MM.1S (cell line): ENCODE data around the gene PRM2.

Experiments used
- DNase-seq: peaks from one replicate; pipeline ENCODE4 v3.0.0-alpha.2; 2015
- H2AFZ ChIP-seq: fragments of 300-600 bp; sonication (generic); 2 replicates; pipeline ENCODE4 v1.6.0; 2016; ENCODE audit warnings: antibody characterized with exemption, low read length
- H3F3A ChIP-seq: fragments of 300-600 bp; sonication (generic); 2 replicates; pipeline ENCODE4 v1.6.1; 2016; ENCODE audit warnings: mild to moderate bottlenecking, antibody characterized with exemption, low read length, moderate library complexity, mixed read lengths; ENCODE audit not compliant: insufficient read depth
- H3K27ac ChIP-seq: fragments of 300-600 bp; sonication (generic); 2 replicates; pipeline ENCODE4 v1.5.1; 2016; ENCODE audit warnings: mild to moderate bottlenecking, low read length
- H3K27me3 ChIP-seq: fragments of 300-600 bp; sonication (generic); replicated peaks from 2 replicates; pipeline ENCODE4 v1.6.0; 2016; ENCODE audit warnings: low read length; ENCODE audit not compliant: insufficient read depth
- H3K36me3 ChIP-seq: fragments of 300-600 bp; sonication (generic); replicated peaks from 2 replicates; pipeline ENCODE4 v1.6.1; 2016; ENCODE audit warnings: mild to moderate bottlenecking, low read length, mixed read lengths; ENCODE audit not compliant: insufficient read depth
- H3K4me1 ChIP-seq: fragments of 300-600 bp; sonication (generic); 2 replicates; pipeline ENCODE4 v1.6.1; 2016; ENCODE audit warnings: low read length, mixed read lengths
- H3K4me2 ChIP-seq: fragments of 300-600 bp; sonication (generic); 2 replicates; pipeline ENCODE4 v1.6.0; 2016; ENCODE audit warnings: low read depth, low read length
- H3K4me3 ChIP-seq: fragments of 300-600 bp; sonication (generic); 2 replicates; pipeline ENCODE4 v1.5.1; 2016; ENCODE audit warnings: low read length, mixed read lengths
- H3K79me2 ChIP-seq: fragments of 300-600 bp; sonication (generic); 2 replicates; pipeline ENCODE4 v1.6.1; 2016; ENCODE audit warnings: mixed run types, low read length, mixed read lengths
- H3K9ac ChIP-seq: fragments of 300-600 bp; sonication (generic); 2 replicates; pipeline ENCODE4 v1.6.1; 2016; ENCODE audit warnings: low read length, mixed read lengths
- H3K9me2 ChIP-seq: fragments of 300-600 bp; sonication (generic); replicated peaks from 2 replicates; pipeline ENCODE4 v1.6.1; 2016; ENCODE audit warnings: mild to moderate bottlenecking, low read length, mixed read lengths; ENCODE audit not compliant: insufficient read depth
- H3K9me3 ChIP-seq: fragments of 300-600 bp; sonication (generic); replicated peaks from 2 replicates; pipeline ENCODE4 v1.6.1; 2016; ENCODE audit warnings: mild to moderate bottlenecking, low read length, mixed read lengths; ENCODE audit not compliant: insufficient read depth
- H4K20me1 ChIP-seq: fragments of 300-600 bp; sonication (generic); 2 replicates; pipeline ENCODE4 v1.6.1; 2016; ENCODE audit warnings: mild to moderate bottlenecking, low read length, moderate library complexity, mixed read lengths; ENCODE audit not compliant: insufficient read depth
- EZH2 ChIP-seq: fragments of 300-600 bp; sonication (generic); optimal IDR thresholded peaks from 2 replicates; pipeline ENCODE3; 2017; ENCODE audit warnings: low read depth, mild to moderate bottlenecking, antibody characterized with exemption, low read length, mixed read lengths
- EZH2phosphoT487 ChIP-seq: fragments of 300-600 bp; sonication (generic); IDR thresholded peaks from 2 replicates; pipeline ENCODE4 v1.6.1; 2018; ENCODE audit warnings: antibody characterized with exemption, low read length
- TF ChIP-seq, protein P1 (sequence below): fragments of 300-600 bp; sonication (generic); IDR thresholded peaks from 2 replicates; pipeline ENCODE4 v1.5.1; 2016; ENCODE audit warnings: antibody characterized with exemption, low read length, mixed read lengths

The PRM2 gene

DNA sequence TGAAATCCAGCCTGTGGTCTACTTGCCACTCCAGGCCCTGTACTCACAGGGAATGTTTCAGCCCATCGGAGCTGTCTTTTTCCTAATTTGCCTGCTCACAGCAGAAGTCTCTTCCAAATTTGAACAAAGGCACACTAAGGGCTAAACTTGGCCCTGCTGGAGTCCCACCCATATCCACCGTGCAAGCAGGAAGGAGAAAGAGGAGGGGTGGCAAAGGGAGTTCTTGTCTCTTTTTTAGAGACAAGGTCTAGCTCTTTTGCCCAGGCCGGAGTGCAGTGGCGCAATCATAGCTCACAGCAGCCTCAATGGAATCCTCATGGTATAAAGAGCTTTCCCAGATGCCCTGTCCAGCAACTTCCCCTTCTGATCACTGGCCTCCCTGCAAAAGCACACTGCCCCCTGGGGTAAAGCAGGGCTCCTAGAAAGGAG, 7.6 kb upstream of the PRM2 start:
- Histone ChIP-seq H3K4me1 (0 out of 2 replicates have a peak, but pooled peaks cover 7% of the 10 kb centered on the region), H3K9ac (no peak overlapping the region)

DNA sequence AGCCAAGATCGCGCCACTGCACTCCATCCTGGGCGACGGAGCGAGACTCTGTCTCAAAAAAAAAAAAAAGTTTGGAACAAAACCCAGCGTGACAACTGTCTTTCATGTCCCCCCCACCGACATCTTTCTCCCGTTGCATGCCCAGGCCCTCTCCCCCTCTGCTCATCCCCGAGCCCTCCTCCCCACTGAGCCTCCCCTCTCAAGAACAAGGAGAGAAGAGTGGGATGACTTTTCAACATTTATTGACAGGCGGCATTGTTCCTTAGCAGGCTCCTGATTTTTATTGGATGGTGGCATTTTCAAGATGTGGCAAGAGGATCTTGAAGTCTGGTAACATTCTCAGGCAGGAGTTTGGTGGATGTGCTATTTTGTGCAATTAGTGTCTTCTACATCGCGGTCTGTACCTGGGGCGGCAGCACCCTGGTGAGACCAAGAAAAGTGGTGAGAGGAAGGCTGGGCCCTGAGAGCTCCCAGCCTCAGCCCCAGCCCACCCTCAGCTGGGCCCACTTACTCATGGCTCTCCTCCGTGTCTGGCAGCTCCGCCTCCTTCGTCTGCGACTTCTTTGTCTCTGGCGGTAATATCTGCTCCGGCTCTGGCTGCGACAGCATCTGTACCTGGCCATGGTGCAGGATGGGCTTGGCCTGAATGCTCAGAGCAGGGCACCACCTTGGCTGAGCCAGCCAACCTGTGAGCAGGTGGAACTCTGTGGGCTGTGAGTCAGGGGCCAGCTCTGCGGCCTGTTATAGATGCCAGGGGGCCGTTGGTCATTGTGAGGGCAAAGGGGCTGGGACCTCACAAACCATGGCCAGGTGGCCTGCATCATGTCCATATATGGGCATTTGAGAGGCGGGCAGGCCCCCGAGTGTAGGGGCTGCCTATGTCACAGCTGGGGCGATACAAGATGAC, 4.6 kb upstream of the PRM2 start, which contains the start of gene PRM1:
Gene PRM1, minus strand, starts transcription at position 715 of the 907 bp plus-strand sequence. Its CDS starts 92 bp downstream, at position 623.
- Histone ChIP-seq H3K4me1 (0 out of 2 replicates have a peak, but pooled peaks cover 7% of the 10 kb centered on the region), H3K27ac (no peak within 1 kb of the TSS), H3K4me2 (no peak within 1 kb of the TSS)

More for the DNA sequence above, 7.6 kb upstream of the PRM2 start:
- Histone ChIP-seq H3K4me3 (no peak overlapping the region), H3K9me2 (no peaks in the 10 kb centered on the region), H3F3A (no peaks in the 10 kb centered on the region), H3K27me3 (0 out of 2 replicates have a peak, but pooled peaks cover 3% of the 10 kb centered on the region), H2AFZ (no peak overlapping the region), H3K27ac (no peak overlapping the region), H3K9me3 (no peaks in the 10 kb centered on the region), H4K20me1 (no peaks in the 10 kb centered on the region), H3K79me2 (no peaks in the 10 kb centered on the region), H3K36me3 (no peaks in the 10 kb centered on the region), H3K4me2 (no peak overlapping the region)
- TF ChIP-seq EZH2phosphoT487 (no peak), EZH2 (no peak)
- TF ChIP-seq, protein P1, sequence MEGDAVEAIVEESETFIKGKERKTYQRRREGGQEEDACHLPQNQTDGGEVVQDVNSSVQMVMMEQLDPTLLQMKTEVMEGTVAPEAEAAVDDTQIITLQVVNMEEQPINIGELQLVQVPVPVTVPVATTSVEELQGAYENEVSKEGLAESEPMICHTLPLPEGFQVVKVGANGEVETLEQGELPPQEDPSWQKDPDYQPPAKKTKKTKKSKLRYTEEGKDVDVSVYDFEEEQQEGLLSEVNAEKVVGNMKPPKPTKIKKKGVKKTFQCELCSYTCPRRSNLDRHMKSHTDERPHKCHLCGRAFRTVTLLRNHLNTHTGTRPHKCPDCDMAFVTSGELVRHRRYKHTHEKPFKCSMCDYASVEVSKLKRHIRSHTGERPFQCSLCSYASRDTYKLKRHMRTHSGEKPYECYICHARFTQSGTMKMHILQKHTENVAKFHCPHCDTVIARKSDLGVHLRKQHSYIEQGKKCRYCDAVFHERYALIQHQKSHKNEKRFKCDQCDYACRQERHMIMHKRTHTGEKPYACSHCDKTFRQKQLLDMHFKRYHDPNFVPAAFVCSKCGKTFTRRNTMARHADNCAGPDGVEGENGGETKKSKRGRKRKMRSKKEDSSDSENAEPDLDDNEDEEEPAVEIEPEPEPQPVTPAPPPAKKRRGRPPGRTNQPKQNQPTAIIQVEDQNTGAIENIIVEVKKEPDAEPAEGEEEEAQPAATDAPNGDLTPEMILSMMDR, result no peak
- DNase-seq, result no peak

DNA sequence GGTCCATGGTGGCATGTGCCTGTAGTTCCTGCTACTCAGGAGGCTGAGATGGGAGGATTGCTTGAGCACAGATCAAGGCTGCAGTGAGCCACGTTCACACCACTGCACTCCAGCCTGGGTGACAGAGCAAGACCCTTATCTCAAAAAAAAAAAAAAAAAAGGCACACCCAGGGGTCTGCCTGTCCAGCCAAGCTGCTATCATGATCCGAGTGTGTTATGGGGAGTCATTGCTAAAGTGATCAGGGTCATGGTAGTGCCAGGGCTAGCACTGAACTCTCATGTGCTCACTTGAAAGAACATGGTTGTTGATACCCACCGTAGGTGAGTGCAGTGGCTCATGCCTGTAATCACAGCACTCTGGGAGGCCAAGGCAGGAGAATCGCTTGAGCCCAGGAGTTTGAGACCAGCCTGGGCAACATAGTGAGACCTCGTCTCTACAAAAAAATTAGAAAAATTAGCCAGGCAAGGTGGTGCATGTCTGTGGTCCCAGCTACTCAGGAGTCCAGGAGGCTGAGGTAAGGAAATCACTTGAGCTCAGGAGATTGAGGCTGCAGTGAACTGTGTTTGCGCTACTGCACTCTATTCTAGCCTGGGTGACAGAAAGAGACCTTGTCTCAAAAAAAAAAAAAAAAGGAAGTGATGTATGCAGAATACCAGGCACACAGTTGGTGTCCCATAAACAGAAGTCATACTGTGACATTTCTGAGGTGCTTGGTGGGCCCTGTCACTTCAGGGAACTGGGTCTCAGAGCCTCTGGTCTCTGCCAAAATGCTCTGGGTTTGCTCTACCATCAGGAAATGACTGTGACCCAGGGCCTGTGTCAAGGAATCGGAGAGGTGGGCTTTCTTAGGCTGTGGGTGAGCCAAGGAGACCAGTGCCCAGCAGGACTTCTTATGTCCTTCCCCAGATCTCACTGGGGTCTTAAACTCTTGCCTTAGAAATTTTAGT, 2.7 kb upstream of the PRM2 start:
- Histone ChIP-seq H3K9me2 (no peaks in the 10 kb centered on the region), H3K27ac (no peak overlapping the region), H3K9me3 (no peaks in the 10 kb centered on the region), H3K36me3 (no peaks in the 10 kb centered on the region), H3K4me3 (no peak overlapping the region), H3K9ac (no peak overlapping the region), H3K79me2 (no peaks in the 10 kb centered on the region), H3K27me3 (peaks cover 3% of the 10 kb centered on the region; the same call in 1 of the 2 replicates), H3K4me2 (no peak overlapping the region), H3F3A (no peaks in the 10 kb centered on the region), H4K20me1 (no peaks in the 10 kb centered on the region), H3K4me1 (0 out of 2 replicates have a peak, but pooled peaks cover 7% of the 10 kb centered on the region), H2AFZ (no peak overlapping the region)
- no peak for DNase-seq
- TF ChIP-seq, protein P1, result no peak
- TF ChIP-seq EZH2, result no peak
- no peak for TF ChIP-seq EZH2phosphoT487

More for the DNA sequence above, 4.6 kb upstream of the PRM2 start, which contains the start of gene PRM1:
- Histone ChIP-seq H3F3A (no peaks in the 10 kb centered on the region), H3K36me3 (no peaks in the 10 kb centered on the region), H3K9me2 (no peaks in the 10 kb centered on the region), H3K9ac (no peak within 1 kb of the TSS), H3K4me3 (no peak within 1 kb of the TSS), H2AFZ (no peak within 1 kb of the TSS), H3K27me3 (no peaks in the 10 kb centered on the region), H4K20me1 (no peaks in the 10 kb centered on the region), H3K9me3 (no peaks in the 10 kb centered on the region), H3K79me2 (no peaks in the 10 kb centered on the region)
- no peak for DNase-seq
- TF ChIP-seq EZH2, result no peak
- TF ChIP-seq EZH2phosphoT487, result no peak
